HUES48 (cell line): ENCODE data around the gene MOXD1.

ENCODE experiments used
- H3K27ac ChIP-seq: one replicate; pipeline ENCODE4 v1.7.0; 2013; ENCODE audit warnings: low read depth, low read length, inconsistent platforms
- H3K27me3 ChIP-seq: 2 replicates; pipeline ENCODE4 v1.6.1; 2013; ENCODE audit warnings: mild to moderate bottlenecking, low read length; ENCODE audit not compliant: control insufficient read depth, insufficient read depth
- H3K36me3 ChIP-seq: 2 replicates; pipeline ENCODE4 v1.6.1; 2013; ENCODE audit warnings: low read length; ENCODE audit not compliant: control insufficient read depth, insufficient read depth
- H3K4me1 ChIP-seq: 2 replicates; pipeline ENCODE4 v1.6.1; 2013; ENCODE audit warnings: mild to moderate bottlenecking, low read length; ENCODE audit not compliant: control insufficient read depth, insufficient read depth
- H3K4me3 ChIP-seq: 2 replicates; pipeline ENCODE4 v1.5.1; 2013; ENCODE audit warnings: mild to moderate bottlenecking, low read depth, low read length
- H3K9ac ChIP-seq: 2 replicates; pipeline ENCODE4 v1.6.1; 2013; ENCODE audit warnings: mild to moderate bottlenecking, low read depth, low read length, moderate library complexity
- H3K9me3 ChIP-seq: 2 replicates; pipeline ENCODE4 v1.6.1; 2013; ENCODE audit warnings: low read length; ENCODE audit not compliant: control insufficient read depth, insufficient read depth

Gene MOXD1

DNA sequence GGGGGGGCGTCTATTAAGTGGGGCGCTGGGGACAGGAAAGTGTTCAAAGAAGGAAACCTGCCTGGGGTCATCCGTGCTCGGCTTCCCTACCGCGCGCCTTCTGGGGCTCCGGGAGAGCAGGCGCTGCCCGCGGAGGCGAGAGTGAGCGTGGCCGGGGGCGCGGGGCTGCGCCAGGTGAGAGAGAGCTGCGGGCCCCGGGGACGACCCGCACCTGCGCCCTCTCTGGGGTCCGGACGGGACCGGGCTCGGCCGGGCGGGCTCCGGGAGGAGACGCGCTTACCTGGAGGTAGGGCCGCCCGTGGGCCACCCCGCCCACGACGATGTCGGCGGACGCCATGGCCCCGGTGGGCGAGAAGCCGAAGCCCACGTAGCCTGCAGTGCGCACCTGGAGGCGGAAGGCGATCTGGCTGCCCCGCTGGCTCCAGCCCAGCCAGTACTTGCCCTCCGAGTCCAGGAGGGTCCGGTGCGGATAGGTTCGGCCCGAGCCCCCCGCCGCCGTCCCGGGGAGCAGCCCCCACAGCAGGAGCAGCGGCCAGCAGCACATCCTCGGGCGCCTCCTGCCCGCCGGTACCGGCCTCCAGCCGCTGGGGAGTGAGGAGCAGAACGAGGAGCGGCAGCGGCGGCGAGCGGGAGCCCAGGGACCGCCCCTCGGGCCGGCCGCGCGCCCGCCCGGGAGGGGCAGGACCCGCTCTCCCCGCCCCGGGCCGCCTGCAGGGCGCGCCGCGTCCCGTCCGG is at the start of gene MOXD1:
TSS of gene MOXD1 (minus strand) at position 593 of the 735 bp plus-strand sequence. CDS start at position 544, 49 bp downstream.
- peak within 1 kb of the TSS; percentile 90 for H3K4me3 ChIP-seq

DNA sequence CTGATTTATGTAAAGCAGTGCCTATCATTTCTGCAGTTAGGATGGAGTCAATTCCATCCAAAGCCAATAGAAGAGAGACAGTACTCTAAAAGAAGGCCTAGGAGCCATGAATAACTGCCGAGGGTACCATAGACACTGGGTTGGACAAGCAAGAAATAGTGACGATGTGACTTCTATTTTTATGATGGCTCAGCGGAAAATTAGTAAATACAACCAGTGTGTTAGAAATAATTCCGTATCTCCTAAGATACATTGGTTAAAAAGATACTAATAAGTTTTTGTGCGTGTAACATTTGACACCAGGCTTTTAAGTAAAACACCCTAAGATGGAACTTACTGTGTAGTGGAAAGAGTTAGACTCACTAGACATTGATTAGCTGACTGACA is 45.6 kb upstream of the MOXD1 start:
- Histone ChIP-seq H3K27ac (no peak overlapping the region), H3K9me3 (0 out of 2 replicates have a peak, but pooled peaks cover 10% of the 10 kb centered on the region), H3K4me3 (no peak overlapping the region), H3K27me3 (no peaks in the 10 kb centered on the region), H3K36me3 (no peaks in the 10 kb centered on the region), H3K4me1 (peaks cover 28% of the 10 kb centered on the region), H3K9ac (no peak overlapping the region)

More for the DNA sequence above, at the start of gene MOXD1:
- H3K27me3 ChIP-seq: peaks cover 56% of the 10 kb centered on the region
- H3K36me3 ChIP-seq: no peaks in the 10 kb centered on the region
- no peak within 1 kb of the TSS for H3K27ac ChIP-seq
- peaks cover 13% of the 10 kb centered on the region; the same call in 1 of the 2 replicates for H3K4me1 ChIP-seq
- H3K9me3 ChIP-seq: no peaks in the 10 kb centered on the region
- peak within 1 kb of the TSS; percentile 53; the same call in 1 of the 2 replicates for H3K9ac ChIP-seq

DNA sequence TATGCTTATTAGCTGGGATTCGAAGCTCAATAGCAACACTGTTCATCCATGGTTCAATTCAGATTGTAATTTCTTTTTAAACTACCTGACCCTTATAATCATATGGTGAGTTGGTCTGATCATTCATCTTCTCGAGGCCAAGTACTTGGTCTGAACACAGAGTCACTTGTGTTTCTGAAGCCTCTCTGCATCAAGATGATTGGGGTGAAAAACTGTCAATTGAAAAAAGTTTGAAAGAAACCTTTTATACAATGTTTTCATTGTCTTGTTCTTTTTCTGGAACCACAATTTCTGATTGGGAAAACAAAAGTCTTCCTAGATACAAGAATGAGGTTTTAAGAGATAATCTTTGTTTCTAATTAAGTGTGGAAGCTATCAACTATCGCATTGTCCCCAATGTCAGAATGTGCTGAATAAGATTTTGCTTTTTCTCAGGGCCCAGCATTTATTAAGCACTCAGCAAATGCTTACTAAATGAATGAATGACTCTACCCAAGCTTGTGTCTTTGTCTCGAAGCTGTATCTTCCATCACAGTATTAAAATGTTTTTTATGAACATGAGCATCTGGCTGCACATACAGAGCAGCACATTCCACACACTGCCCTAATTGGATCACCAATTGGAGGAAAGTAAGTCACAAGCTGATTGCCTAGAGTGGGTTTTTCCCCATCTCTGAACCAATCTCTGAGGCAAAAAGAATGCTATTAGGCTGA is 45.0 kb upstream of the MOXD1 start:
- no peak overlapping the region for H3K27ac ChIP-seq

DNA sequence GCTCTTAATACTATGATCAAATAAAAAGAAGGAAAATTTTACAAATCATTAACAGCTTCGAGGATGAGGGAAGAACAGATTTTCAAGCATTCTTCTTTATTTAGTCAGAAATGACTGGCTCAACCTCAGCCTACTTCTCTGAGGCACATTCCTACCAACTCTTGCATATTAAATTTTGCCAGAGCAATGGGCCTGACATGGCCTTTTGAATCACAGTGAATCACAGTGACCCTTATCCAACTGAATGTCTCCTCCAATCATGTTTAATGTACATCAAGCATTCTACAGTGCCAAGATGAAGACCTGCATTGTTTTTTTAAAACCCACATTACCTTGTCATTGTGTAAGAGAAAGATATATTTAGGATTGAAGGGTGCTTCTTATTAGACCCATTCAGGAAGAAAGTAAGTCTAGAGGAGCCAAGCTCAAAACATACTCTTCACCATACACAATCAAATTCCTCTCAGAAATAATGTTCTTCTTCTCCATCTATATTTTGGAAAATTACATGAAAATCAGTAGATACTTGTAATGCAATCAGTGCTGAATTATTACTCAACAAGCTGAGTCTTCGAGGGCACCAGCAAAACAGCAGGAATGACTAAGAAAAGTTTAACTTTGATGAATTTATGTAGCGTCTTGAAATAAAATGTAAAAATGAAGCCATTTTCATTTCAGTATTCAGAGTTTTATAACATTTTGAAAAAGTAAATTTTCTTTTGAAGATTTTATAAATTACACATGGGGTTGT is 44.1 kb upstream of the MOXD1 start:
- Histone ChIP-seq H3K9ac (no peak overlapping the region), H3K4me3 (no peak overlapping the region), H3K27me3 (no peaks in the 10 kb centered on the region), H3K36me3 (no peaks in the 10 kb centered on the region), H3K4me1 (peaks cover 28% of the 10 kb centered on the region), H3K9me3 (0 out of 2 replicates have a peak, but pooled peaks cover 14% of the 10 kb centered on the region), H3K27ac (no peak overlapping the region)

More for the DNA sequence above, 45.0 kb upstream of the MOXD1 start:
- peaks cover 28% of the 10 kb centered on the region for H3K4me1 ChIP-seq
- no peak overlapping the region for H3K9ac ChIP-seq
- H3K9me3 ChIP-seq: 0 out of 2 replicates have a peak, but pooled peaks cover 14% of the 10 kb centered on the region
- no peak overlapping the region for H3K4me3 ChIP-seq
- H3K27me3 ChIP-seq: no peaks in the 10 kb centered on the region
- H3K36me3 ChIP-seq: no peaks in the 10 kb centered on the region

DNA sequence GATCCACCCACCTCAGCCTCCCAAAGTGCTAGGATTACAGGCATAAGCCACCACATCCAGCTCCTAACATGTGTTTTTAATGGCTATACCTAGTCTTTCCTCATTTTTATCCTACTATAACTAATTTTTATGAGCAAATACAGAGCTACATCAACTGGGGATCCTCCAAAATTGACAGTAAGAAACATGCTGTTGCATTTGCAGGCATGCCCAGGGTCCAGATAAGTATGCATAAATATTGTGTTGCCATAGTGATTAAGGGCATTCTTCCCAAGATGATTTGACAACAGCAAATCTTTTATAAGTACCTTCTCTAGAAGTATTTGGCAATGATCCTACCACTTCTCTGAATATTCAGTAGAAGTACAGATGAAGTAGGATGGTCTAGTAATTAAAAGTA is 41.9 kb upstream of the MOXD1 start:
- Histone ChIP-seq H3K36me3 (no peaks in the 10 kb centered on the region), H3K27ac (no peak overlapping the region), H3K4me1 (peaks cover 28% of the 10 kb centered on the region), H3K27me3 (no peaks in the 10 kb centered on the region), H3K9ac (no peak overlapping the region), H3K9me3 (0 out of 2 replicates have a peak, but pooled peaks cover 14% of the 10 kb centered on the region), H3K4me3 (no peak overlapping the region)

DNA sequence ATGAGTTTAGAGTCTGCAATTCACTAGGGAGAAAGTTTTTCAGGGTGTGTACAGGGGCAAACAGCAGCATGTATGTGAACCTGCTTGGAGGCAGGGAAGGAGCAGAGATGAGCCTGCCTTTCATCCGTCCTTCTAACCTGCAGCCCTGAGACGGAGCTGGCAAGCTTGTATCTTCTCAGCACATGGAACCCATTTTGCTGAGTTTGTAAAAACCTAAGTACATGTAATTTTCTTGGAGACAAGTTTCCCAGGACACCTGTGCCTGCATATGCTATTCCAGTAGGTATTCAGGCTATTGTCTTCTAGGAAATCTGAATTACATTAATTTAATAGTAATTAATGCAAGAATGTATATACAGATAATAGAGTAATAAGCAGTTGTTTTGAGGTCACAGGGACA is 28.8 kb upstream of the MOXD1 start:
- no peak overlapping the region for H3K9ac ChIP-seq
- no peaks in the 10 kb centered on the region for H3K9me3 ChIP-seq
- H3K4me3 ChIP-seq: no peak overlapping the region
- no peaks in the 10 kb centered on the region for H3K4me1 ChIP-seq
- no peak overlapping the region for H3K27ac ChIP-seq
- H3K27me3 ChIP-seq: no peaks in the 10 kb centered on the region
- no peaks in the 10 kb centered on the region for H3K36me3 ChIP-seq

DNA sequence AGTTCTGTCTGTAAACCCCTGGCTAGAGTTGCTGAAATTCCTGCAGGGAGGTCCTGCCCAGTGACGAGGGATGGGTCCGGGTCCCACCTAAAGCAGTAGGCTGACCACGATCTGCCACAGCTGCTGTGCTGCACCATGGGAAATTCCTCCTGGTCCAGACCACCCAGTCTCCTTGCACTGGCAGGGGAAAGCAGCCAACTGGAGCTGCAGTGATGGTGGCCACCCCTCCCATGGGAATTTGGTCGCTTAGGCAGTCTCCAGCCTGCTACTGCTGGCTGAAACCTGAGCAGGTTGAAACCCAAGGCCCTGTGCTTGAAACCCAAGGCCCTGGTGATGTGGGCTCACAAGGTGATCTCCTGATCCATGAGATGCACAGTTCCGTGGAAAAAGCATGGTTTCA is 23.9 kb upstream of the MOXD1 start:
- Histone ChIP-seq H3K4me3 (no peak overlapping the region), H3K27me3 (no peaks in the 10 kb centered on the region), H3K9me3 (no peaks in the 10 kb centered on the region), H3K27ac (no peak overlapping the region), H3K9ac (no peak overlapping the region), H3K36me3 (no peaks in the 10 kb centered on the region), H3K4me1 (no peaks in the 10 kb centered on the region)

DNA sequence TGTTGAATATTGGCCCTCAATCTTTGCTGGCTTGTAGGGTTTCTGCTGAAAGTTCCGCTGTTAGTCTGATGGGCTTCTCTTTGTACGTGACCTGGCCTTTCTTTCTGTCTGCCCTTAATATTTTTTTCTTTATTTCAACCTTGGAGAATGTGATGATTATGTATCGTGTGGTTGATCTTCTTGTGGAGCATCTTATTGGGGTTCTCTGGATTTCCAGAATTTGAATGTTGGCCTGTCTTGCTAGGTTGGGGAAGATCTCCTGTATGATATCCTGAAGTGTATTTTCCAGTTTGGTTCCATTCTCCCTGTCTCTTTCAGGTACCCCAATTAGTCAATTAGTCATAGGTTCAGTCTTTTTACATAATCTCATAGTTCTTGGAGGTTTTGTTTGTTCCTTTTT is 22.6 kb upstream of the MOXD1 start:
- Histone ChIP-seq H3K4me1 (no peaks in the 10 kb centered on the region), H3K9ac (no peak overlapping the region), H3K27me3 (no peaks in the 10 kb centered on the region), H3K4me3 (no peak overlapping the region), H3K36me3 (no peaks in the 10 kb centered on the region), H3K9me3 (no peaks in the 10 kb centered on the region), H3K27ac (no peak overlapping the region)

DNA sequence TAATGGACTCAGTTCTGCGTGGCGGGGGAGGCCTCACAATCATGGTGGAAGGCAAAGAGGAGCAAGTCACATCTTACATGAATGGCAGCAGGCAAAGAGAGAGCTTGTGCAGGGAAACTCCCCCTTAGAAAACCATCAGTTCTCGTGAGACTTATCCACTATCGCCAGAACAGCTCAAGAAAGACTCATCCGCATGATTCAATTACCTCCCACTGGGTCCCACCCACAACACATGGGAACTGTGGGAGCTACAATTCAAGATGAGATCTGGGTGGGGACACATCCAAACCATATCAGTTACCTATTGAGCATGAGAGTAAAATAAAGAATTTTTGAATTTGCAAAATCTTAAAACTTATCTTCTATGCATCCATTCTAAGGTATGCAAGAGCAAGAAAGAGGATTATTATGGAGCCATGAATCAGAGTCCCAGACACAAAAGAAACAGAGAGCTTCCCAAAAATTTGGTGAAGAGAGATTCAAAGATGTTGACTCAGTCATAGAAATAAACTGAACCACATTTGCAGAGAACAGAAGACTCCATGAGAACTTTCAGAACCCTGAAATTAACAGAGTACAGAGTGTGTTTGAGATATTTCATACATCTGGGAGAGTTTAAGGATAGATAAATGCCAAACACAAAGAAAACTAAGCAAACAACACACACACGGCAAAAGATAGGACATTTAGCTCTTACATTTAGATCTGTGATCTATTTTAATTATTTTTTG is 17.1 kb upstream of the MOXD1 start:
- no peak overlapping the region for H3K27ac ChIP-seq
- peaks cover 11% of the 10 kb centered on the region; the same call in 1 of the 2 replicates for H3K9me3 ChIP-seq
- no peak overlapping the region for H3K4me3 ChIP-seq
- H3K4me1 ChIP-seq: no peaks in the 10 kb centered on the region
- H3K27me3 ChIP-seq: no peaks in the 10 kb centered on the region
- H3K9ac ChIP-seq: no peak overlapping the region
- H3K36me3 ChIP-seq: no peaks in the 10 kb centered on the region

DNA sequence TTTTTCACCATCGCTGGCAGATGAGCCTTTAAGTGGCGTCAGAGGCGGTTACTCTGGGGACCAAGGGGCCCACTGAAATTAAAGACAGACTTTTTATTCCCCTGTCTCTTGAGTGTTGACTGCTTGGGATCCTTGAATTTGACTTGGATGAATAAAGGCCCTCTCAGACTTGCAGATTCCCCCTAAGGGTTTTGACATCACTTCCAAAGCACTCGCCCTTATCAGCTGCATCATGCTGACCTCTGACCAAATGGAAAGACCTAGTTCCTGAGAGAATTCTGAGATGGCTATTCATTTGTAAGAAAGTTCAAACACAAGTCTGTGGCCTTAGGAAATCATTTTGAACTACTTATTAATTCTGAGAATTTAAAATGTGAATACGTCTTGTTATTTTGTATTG is 13.5 kb upstream of the MOXD1 start:
- H3K27me3 ChIP-seq: no peaks in the 10 kb centered on the region
- no peak overlapping the region for H3K9ac ChIP-seq
- no peak overlapping the region for H3K4me3 ChIP-seq

More for the DNA sequence above, 13.5 kb upstream of the MOXD1 start:
- no peaks in the 10 kb centered on the region for H3K36me3 ChIP-seq
- H3K27ac ChIP-seq: no peak overlapping the region
- no peaks in the 10 kb centered on the region for H3K4me1 ChIP-seq
- peaks cover 11% of the 10 kb centered on the region; the same call in 1 of the 2 replicates for H3K9me3 ChIP-seq
